CD4-positive, alpha-beta T cell treated with Interleukin-6 at 100 ng/mL for 8 hours (primary cell): Measurements from ENCODE around the gene NPHP4.
"Not testable (repeated sequence)": the region's sequence is repeated elsewhere in the genome, so short reads cannot be mapped to it uniquely, and the experiment has no call there.

Source experiments
- DNase-seq: peaks from one replicate; pipeline ENCODE4 v3.0.0-alpha.2; 2020; ENCODE audit warnings: mixed read lengths, low spot score

Gene NPHP4

GRCh38 chr1:6023346-6023745 is 31.1 kb upstream of the NPHP4 start:
- DNase-seq, result no peak

GRCh38 chr1:6022193-6022592 is 30.0 kb upstream of the NPHP4 start:
- DNase-seq, result no peak

- DNase-seq, result no peak
Measured at GRCh38 chr1:6019166-6019845, 27.1 kb upstream of the NPHP4 start.

GRCh38 chr1:6017654-6018053 is 25.4 kb upstream of the NPHP4 start:
- not testable (repeated sequence) for DNase-seq

- DNase-seq, result no peak
Measured at GRCh38 chr1:6016191-6016865, 24.1 kb upstream of the NPHP4 start.

GRCh38 chr1:6014130-6014999 is 22.1 kb upstream of the NPHP4 start:
- no peak for DNase-seq

GRCh38 chr1:6013491-6013890 is 21.3 kb upstream of the NPHP4 start:
- DNase-seq, result no peak

- no peak for DNase-seq
Measured at GRCh38 chr1:6012529-6013318, 20.5 kb upstream of the NPHP4 start.

GRCh38 chr1:6011946-6012258 is 19.7 kb upstream of the NPHP4 start:
- DNase-seq, result no peak

- DNase-seq, result no peak
Measured at GRCh38 chr1:6011161-6011945, 19.1 kb upstream of the NPHP4 start.

- no peak for DNase-seq
Measured at GRCh38 chr1:6010554-6010953, 18.3 kb upstream of the NPHP4 start.

GRCh38 chr1:6009120-6010040 is 17.2 kb upstream of the NPHP4 start:
- no peak for DNase-seq

- no peak for DNase-seq
Measured at GRCh38 chr1:6008696-6009095, 16.5 kb upstream of the NPHP4 start.

- no peak for DNase-seq
Measured at GRCh38 chr1:6008084-6008415, 15.8 kb upstream of the NPHP4 start.

- DNase-seq, result no peak
Measured at GRCh38 chr1:6007318-6008083, 15.3 kb upstream of the NPHP4 start.

GRCh38 chr1:6006882-6007281 is 14.7 kb upstream of the NPHP4 start:
- no peak for DNase-seq

GRCh38 chr1:6005276-6005917 is 13.2 kb upstream of the NPHP4 start:
- DNase-seq, result no peak

GRCh38 chr1:6004412-6005123 is 12.3 kb upstream of the NPHP4 start:
- DNase-seq, result no peak
